NB4 (cell line): ENCODE data around the gene SST.

Experiments used
- DNase-seq: peaks from one replicate; pipeline ENCODE4 v3.0.0; 2010; ENCODE audit warnings: low read depth
- H3K4me3 ChIP-seq: one replicate; pipeline ENCODE4 v1.5.1; 2011; ENCODE audit warnings: mild to moderate bottlenecking, low read depth, low read length, moderate library complexity
- MYC ChIP-seq: IDR thresholded peaks from 2 replicates; pipeline ENCODE4 v1.6.1; 2011; ENCODE audit warnings: low read depth, low read length
- POLR2A ChIP-seq: IDR thresholded peaks from 2 replicates; pipeline ENCODE4 v1.6.1; 2011; ENCODE audit warnings: mild to moderate bottlenecking; ENCODE audit not compliant: insufficient read length; ENCODE audit errors: extremely low read depth
- TF ChIP-seq, protein P1 (sequence below): IDR thresholded peaks from 2 replicates; pipeline ENCODE4 v1.6.1; 2011; ENCODE audit warnings: low read depth, low read length
- TF ChIP-seq, protein P2 (sequence below): IDR thresholded peaks from one replicate; pipeline ENCODE4 v1.5.1; 2012; ENCODE audit warnings: low read depth, low read length

SST gene

GRCh38 chr3:187669675-187670504 lies at the start of gene SST:
SST (minus strand) TSS chr3:187670394; CDS start chr3:187670291, 103 bp downstream.
- peak; percentile 39 for DNase-seq
- H3K4me3 ChIP-seq: no peak within 1 kb of the TSS
- TF ChIP-seq POLR2A (no peak), MYC (no peak)
- TF ChIP-seq, protein P1, sequence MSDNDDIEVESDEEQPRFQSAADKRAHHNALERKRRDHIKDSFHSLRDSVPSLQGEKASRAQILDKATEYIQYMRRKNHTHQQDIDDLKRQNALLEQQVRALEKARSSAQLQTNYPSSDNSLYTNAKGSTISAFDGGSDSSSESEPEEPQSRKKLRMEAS: 0 out of 2 replicates have a peak, but pooled peaks have one; percentile 17
- TF ChIP-seq, protein P2, sequence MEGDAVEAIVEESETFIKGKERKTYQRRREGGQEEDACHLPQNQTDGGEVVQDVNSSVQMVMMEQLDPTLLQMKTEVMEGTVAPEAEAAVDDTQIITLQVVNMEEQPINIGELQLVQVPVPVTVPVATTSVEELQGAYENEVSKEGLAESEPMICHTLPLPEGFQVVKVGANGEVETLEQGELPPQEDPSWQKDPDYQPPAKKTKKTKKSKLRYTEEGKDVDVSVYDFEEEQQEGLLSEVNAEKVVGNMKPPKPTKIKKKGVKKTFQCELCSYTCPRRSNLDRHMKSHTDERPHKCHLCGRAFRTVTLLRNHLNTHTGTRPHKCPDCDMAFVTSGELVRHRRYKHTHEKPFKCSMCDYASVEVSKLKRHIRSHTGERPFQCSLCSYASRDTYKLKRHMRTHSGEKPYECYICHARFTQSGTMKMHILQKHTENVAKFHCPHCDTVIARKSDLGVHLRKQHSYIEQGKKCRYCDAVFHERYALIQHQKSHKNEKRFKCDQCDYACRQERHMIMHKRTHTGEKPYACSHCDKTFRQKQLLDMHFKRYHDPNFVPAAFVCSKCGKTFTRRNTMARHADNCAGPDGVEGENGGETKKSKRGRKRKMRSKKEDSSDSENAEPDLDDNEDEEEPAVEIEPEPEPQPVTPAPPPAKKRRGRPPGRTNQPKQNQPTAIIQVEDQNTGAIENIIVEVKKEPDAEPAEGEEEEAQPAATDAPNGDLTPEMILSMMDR: no peak

DNA sequence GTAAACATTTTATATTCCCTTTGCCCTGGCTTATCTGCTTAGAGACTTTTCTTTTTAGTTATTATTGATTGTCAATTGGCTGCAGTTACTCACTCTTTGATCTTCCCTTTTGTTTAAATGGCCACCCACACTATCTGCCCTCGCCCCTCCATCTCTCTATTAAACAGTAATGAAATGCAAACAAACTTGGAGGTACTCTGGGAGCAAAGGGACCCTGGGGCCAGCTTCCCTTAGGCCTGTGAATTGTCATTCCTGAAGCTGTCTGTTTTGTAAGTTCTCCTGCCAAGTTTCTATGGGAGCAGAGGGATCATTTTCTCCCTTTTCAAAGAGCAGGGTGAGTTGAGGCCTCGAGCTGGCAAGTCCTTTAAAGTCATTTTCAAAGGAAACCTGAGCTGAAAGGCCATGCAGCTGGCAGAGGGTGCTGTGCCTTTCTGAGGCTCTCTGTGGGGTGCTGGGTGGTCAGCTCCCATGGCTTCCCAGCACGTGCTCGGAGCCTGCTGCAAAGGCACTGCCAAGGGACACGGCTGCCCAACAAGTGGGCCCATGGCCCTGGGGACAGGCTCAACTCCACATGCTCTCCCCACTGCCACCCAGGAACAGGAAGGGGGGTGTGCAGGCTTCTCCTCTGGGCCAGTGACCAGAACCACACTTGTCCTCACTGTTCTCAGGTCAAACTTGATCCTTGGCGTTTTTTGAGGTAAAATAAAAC lies 49.6 kb upstream of the SST start:
- H3K4me3 ChIP-seq: no peak overlapping the region
- TF ChIP-seq, protein P2: no peak
- TF ChIP-seq, protein P1: no peak
- TF ChIP-seq MYC: no peak
- no peak for TF ChIP-seq POLR2A
- no peak for DNase-seq

DNA sequence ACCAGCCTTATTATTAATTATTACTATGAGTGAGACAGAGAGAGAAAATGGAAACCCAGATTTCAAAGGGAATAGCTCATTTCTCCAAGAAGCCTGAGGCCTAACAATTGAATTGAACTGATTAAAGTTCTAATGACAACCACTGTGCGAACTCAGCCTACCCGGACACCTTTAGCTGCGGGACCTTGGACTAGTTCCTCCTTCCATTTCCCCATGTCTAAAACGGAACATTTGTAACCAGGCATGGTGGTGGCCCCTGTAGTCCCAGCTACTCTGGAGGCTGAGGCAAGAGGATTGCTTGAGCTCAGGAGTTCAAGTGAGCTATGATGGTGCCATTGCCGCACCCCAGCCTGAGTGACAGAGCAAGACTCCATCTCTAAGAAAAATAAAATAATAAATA lies 48.6 kb upstream of the SST start:
- no peak for TF ChIP-seq MYC
- TF ChIP-seq POLR2A: no peak
- no peak for DNase-seq
- H3K4me3 ChIP-seq: no peak overlapping the region

GRCh38 chr3:187717572-187717971 lies 47.4 kb upstream of the SST start:
- TF ChIP-seq MYC (no peak), POLR2A (no peak)
- TF ChIP-seq, protein P2: no peak
- TF ChIP-seq, protein P1: no peak

DNA sequence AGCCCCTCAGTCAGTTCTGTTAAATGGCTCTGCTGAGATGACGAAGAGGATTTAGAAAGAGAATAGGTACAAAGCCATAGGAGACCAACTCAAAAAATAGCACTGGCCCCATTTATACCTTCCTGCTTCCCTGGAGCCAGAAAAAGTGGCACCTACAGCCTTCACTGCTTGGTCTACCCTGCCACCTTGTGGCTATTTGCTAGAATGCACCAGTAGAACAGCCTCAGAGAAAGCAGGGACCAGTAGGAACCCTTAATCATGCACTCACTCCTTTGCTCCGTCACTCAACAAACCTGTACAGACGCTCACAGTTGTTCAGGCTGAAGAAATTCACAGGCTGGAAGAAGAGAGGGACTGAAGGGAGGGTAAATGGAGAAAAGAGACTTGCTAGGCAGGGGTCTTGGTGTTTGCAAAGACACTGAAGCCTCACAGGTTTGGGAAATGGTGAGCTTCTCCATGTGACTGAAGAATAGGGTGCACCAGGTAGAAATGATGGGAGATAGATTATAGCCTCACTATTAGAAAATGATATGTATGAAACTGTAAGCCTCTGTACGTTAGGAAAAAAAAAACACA lies 44.3 kb upstream of the SST start:
- no peak overlapping the region for H3K4me3 ChIP-seq
- DNase-seq: peak; percentile 66
- TF ChIP-seq MYC (no peak; the same call in 1 of the 2 replicates), POLR2A (no peak)
- TF ChIP-seq, protein P1: no peak
- TF ChIP-seq, protein P2: peak; percentile 88

More at GRCh38 chr3:187717572-187717971, 47.4 kb upstream of the SST start:
- DNase-seq: no peak
- no peak overlapping the region for H3K4me3 ChIP-seq

DNA sequence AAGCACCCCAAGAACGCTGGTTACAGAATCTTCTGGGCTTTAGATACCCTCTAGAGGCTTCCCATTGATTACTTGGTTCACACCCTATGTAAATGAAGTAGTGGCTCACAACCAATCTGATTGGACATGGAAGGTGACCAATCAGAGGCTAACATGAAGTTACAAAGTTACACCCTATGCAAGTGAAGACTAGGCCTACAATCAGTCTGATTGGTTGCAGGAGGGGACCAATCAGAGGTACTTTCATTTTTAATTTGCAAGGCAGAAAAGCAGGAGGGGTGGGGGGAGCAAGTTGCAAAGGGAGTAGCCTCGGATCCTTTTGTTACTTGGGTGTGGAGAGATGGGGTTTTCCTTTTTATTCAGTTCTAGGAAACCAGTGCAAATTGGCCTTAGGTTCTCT lies 43.3 kb upstream of the SST start:
- no peak overlapping the region for H3K4me3 ChIP-seq
- TF ChIP-seq POLR2A: no peak
- TF ChIP-seq MYC: no peak
- peak; percentile 51 for DNase-seq
